IMR-90 (cell line): ENCODE data around the gene SLC17A9. TPM values are rescaled to one million over a fixed set of nuclear protein-coding genes. Genes with fewer than 3 reads are reported as not detected.

ENCODE experiments used
- ATAC-seq: fragments of 200-7000 bp; cut with Tn5 transposase; 2 replicates; pipeline ENCODE4 v1.9.1; 2020; ENCODE audit warnings: low read depth, mild to moderate bottlenecking, moderate library complexity
- BruUV-seq: library from RNA; stranded (reverse); fragments of 400-500 nt; replicated peaks from 2 replicates; lab custom pipeline; 2021; lab: Mats Ljungman, UMichigan
- CTCF ChIA-PET: fragments of 300-600 bp; formaldehyde crosslinking; extraction: SDS; loops from one replicate; lab custom pipeline; 2021; ENCODE audit warnings: antibody characterized with exemption; lab: Yijun Ruan, JAX
- POLR2A ChIA-PET: fragments of 300-600 bp; sonication (Branson Sonifier 250); formaldehyde crosslinking; loops from one replicate; lab custom pipeline; 2022; ENCODE audit warnings: antibody characterized with exemption; ENCODE audit not compliant: unreplicated experiment; lab: Charles Lee
- DNase-seq: peaks from one replicate; pipeline ENCODE4 v3.0.0; 2013
- H2AFZ ChIP-seq: replicated peaks from 2 replicates; pipeline ENCODE3; 2013; ENCODE audit warnings: low read length, mild to moderate bottlenecking; ENCODE audit not compliant: poor library complexity
- H2AK5ac ChIP-seq: 2 replicates; pipeline ENCODE4 v1.6.1; 2013; ENCODE audit warnings: low read depth, low read length, inconsistent platforms
- H2AK9ac ChIP-seq: replicated peaks from 2 replicates; pipeline ENCODE3; 2013; ENCODE audit warnings: mild to moderate bottlenecking, low read depth, low read length, moderate library complexity; ENCODE audit not compliant: poor library complexity
- H2BK120ac ChIP-seq: 2 replicates; pipeline ENCODE4 v1.6.1; 2013; ENCODE audit warnings: low read depth, low read length, inconsistent platforms
- H2BK15ac ChIP-seq: 3 replicates; pipeline ENCODE4 v1.6.1; 2013; ENCODE audit warnings: low read depth, low read length, inconsistent platforms
- H2BK20ac ChIP-seq: 2 replicates; pipeline ENCODE4 v1.6.1; 2013; ENCODE audit warnings: low read depth, mild to moderate bottlenecking, inconsistent platforms, low read length, moderate library complexity
- H2BK5ac ChIP-seq: 2 replicates; pipeline ENCODE4 v1.6.1; 2013; ENCODE audit warnings: mild to moderate bottlenecking, low read depth, low read length, inconsistent platforms; ENCODE audit not compliant: poor library complexity, severe bottlenecking
- H3K14ac ChIP-seq: replicated peaks from 2 replicates; pipeline ENCODE4 v1.6.1; 2013; ENCODE audit warnings: low read depth, low read length, inconsistent platforms
- H3K18ac ChIP-seq: 2 replicates; pipeline ENCODE4 v1.6.1; 2013; ENCODE audit warnings: low read depth, low read length, control low read depth
- H3K23ac ChIP-seq: 2 replicates; pipeline ENCODE4 v1.6.1; 2013; ENCODE audit warnings: low read depth, low read length, inconsistent platforms
- H3K27ac ChIP-seq: 2 replicates; pipeline ENCODE4 v1.5.1; 2013; ENCODE audit warnings: mild to moderate bottlenecking, control low read depth, low read length; ENCODE audit not compliant: insufficient read depth
- H3K27me3 ChIP-seq: 2 replicates; pipeline ENCODE4 v1.6.1; 2013; ENCODE audit warnings: low read length; ENCODE audit not compliant: control insufficient read depth, insufficient read depth
- H3K36me3 ChIP-seq: 2 replicates; pipeline ENCODE4 v1.6.1; 2013; ENCODE audit warnings: low read length, mixed read lengths; ENCODE audit not compliant: control insufficient read depth, insufficient read depth
- H3K4ac ChIP-seq: 2 replicates; pipeline ENCODE4 v1.6.1; 2013; ENCODE audit warnings: low read depth, low read length, inconsistent platforms
- H3K4me1 ChIP-seq: 2 replicates; pipeline ENCODE4 v1.6.1; 2013; ENCODE audit warnings: low read length, mixed read lengths; ENCODE audit not compliant: control insufficient read depth, insufficient read depth
- H3K4me2 ChIP-seq: 2 replicates; pipeline ENCODE4 v1.6.1; 2013; ENCODE audit warnings: low read depth, mild to moderate bottlenecking, control low read depth, low read length, moderate library complexity
- H3K4me3 ChIP-seq: 2 replicates; pipeline ENCODE4 v1.5.1; 2013; ENCODE audit warnings: low read depth, mild to moderate bottlenecking, control low read depth, low read length, moderate library complexity; ENCODE audit not compliant: insufficient read depth
- H3K56ac ChIP-seq: 2 replicates; pipeline ENCODE4 v1.6.1; 2013; ENCODE audit warnings: low read length, inconsistent platforms; ENCODE audit not compliant: insufficient read depth; ENCODE audit errors: extremely low read depth
- H3K79me1 ChIP-seq, 2 experiments: 2 replicates each; pipeline ENCODE4 v1.6.1; 2013; ENCODE audit warnings: low read length in 2 of 2, inconsistent platforms in 1 of 2, low read depth in 1 of 2
- H3K9ac ChIP-seq: 2 replicates; pipeline ENCODE4 v1.6.1; 2013; ENCODE audit warnings: low read depth, low read length, control low read depth
- H3K9me1 ChIP-seq: 2 replicates; pipeline ENCODE4 v1.6.1; 2013; ENCODE audit warnings: low read length, inconsistent platforms; ENCODE audit not compliant: insufficient read depth
- H3K9me3 ChIP-seq: 2 replicates; pipeline ENCODE4 v1.6.1; 2013; ENCODE audit warnings: low read length; ENCODE audit not compliant: control insufficient read depth, insufficient read depth
- H4K20me1 ChIP-seq: 2 replicates; pipeline ENCODE4 v1.6.1; 2013; ENCODE audit warnings: low read length, inconsistent platforms; ENCODE audit not compliant: insufficient read depth
- H4K5ac ChIP-seq: 2 replicates; pipeline ENCODE4 v1.6.1; 2013; ENCODE audit warnings: mild to moderate bottlenecking, low read depth, low read length, control low read depth
- H4K8ac ChIP-seq, 2 experiments: 2 replicates each; pipeline ENCODE4 v1.6.1; 2013; ENCODE audit warnings: low read depth in 2 of 2, low read length in 2 of 2, control low read depth in 1 of 2, inconsistent platforms in 1 of 2
- H4K91ac ChIP-seq: 2 replicates; pipeline ENCODE4 v1.6.1; 2013; ENCODE audit warnings: low read depth, low read length, inconsistent platforms; ENCODE audit not compliant: insufficient read depth
- CEBPB ChIP-seq: IDR thresholded peaks from 2 replicates; pipeline ENCODE4 v1.6.1; 2012; ENCODE audit warnings: low read depth, low read length, improper control_type of control experiment
- CHD1 ChIP-seq: IDR thresholded peaks from 2 replicates; pipeline ENCODE4 v1.6.1; 2012; ENCODE audit warnings: low read depth, low read length, improper control_type of control experiment
- FOS ChIP-seq: fragments of 150-350 bp; IDR thresholded peaks from 2 replicates; pipeline ENCODE4 v1.6.1; 2016; ENCODE audit warnings: low read depth, low read length
- MAFK ChIP-seq: IDR thresholded peaks from 2 replicates; pipeline ENCODE4 v1.6.1; 2012; ENCODE audit warnings: low read depth, low read length, improper control_type of control experiment
- MAZ ChIP-seq: IDR thresholded peaks from 2 replicates; pipeline ENCODE4 v1.6.1; 2012; ENCODE audit warnings: low read depth, mild to moderate bottlenecking, low read length, improper control_type of control experiment, moderate library complexity, borderline replicate concordance
- MXI1 ChIP-seq: IDR thresholded peaks from 2 replicates; pipeline ENCODE4 v1.6.1; 2012; ENCODE audit warnings: low read depth, mild to moderate bottlenecking, low read length, moderate library complexity, borderline replicate concordance
- RAD21 ChIP-seq: IDR thresholded peaks from 2 replicates; pipeline ENCODE4 v1.6.1; 2012; ENCODE audit warnings: low read length, improper control_type of control experiment
- RCOR1 ChIP-seq: IDR thresholded peaks from 2 replicates; pipeline ENCODE4 v1.6.1; 2012; ENCODE audit warnings: mild to moderate bottlenecking, low read length, improper control_type of control experiment; ENCODE audit not compliant: insufficient replicate concordance
- WGBS, 2 experiments: methylation state at CpG; one replicate each; pipeline versions ENCODE4 v1.1.5 to v1.1.7; 2013; ENCODE audit warnings: missing lambda C conversion rate in 2 of 2; ENCODE audit not compliant: insufficient read length in 1 of 2; ENCODE audit errors: extremely low coverage in 2 of 2; 5-methylcytosine and 5-hydroxymethylcytosine counted together
- dilution Hi-C: fragments of 300-500 bp; cut with HindIII; formaldehyde crosslinking; loops from one replicate; pipeline ENCODE4 v1.14.3; 2018; ENCODE audit warnings: low sequenced_read_pairs; ENCODE audit not compliant: unreplicated experiment
- in situ Hi-C: fragments of 300-500 bp; cut with MboI; formaldehyde crosslinking; loops from 3 replicates; pipeline ENCODE4 v1.14.3; 2019; ENCODE audit warnings: low sequenced_read_pairs, inconsistent platforms, mixed read lengths
- intact Hi-C: fragments of 100-400 bp; cut with micrococcal nuclease; formaldehyde crosslinking; loops from 2 replicates; pipeline ENCODE4 v1.10.0; 2022
- polyA plus RNA-seq, 3 experiments: library from polyadenylated mRNA; depleted of rRNA; stranded (reverse); fragments of >200 nt; gene quantifications; 2 replicates each; pipeline ENCODE4 v1.2.3, GENCODE V29; 2012; ENCODE audit warnings: low replicate concordance in 1 of 3
- total RNA-seq: library from RNA; depleted of rRNA; stranded (reverse); fragments of >200 nt; gene quantifications from 2 replicates; pipeline ENCODE4 v1.2.3, GENCODE V29; 2012
- TF ChIP-seq, protein P1 (sequence below): fragments of 150-350 bp; IDR thresholded peaks from 2 replicates; pipeline ENCODE4 v1.6.1; 2017; ENCODE audit warnings: mild to moderate bottlenecking, antibody characterized with exemption, low read length, low read depth

The SLC17A9 gene
- total and polyA plus RNA-seq, 2 of the 4 experiments (the other 2 are of a cell fraction) = 2.2 to 14.4 TPM

DNA sequence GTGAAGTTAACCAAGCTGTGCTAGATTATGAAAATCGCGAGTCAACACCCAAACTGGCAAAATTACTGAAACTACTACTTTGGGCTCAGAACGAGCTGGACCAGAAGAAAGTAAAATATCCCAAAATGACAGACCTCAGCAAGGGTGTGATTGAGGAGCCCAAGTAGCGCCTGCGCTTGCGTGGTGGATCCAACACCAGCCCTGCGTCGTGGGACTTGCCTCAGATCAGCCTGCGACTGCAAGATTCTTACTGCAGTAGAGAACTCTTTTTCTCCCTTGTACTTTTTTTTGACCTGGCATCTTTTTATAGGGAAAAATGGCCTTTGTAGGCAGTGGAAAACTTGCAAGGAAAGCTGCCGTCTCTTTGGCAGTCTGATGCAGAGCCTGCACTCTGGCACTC is 7.8 kb upstream of the SLC17A9 start:
- H3K4me2 ChIP-seq = no peak overlapping the region
- intact Hi-C loops = no loop called here
- peaks cover 5% of the 10 kb centered on the region for H3K4me1 ChIP-seq
- H3K9ac ChIP-seq = no peak overlapping the region
- H4K91ac ChIP-seq = no peak overlapping the region
- H4K8ac ChIP-seq = no peak overlapping the region
- in situ Hi-C loops = no loop called here
- CTCF ChIA-PET = no interaction called here
- no peak overlapping the region for H2BK120ac ChIP-seq
- H3K36me3 ChIP-seq = peaks cover 57% of the 10 kb centered on the region
- H2AFZ ChIP-seq = no peak overlapping the region
- WGBS, 2 experiments = 94% methylated on average over 3 of the region's 10 CpGs; no CpG with 5 or more reads in 1 of the 2 experiments
- H2BK15ac ChIP-seq = no peak overlapping the region
- H3K56ac ChIP-seq = no peak overlapping the region
- POLR2A ChIA-PET = no interaction called here
- no peak overlapping the region for H3K14ac ChIP-seq
- ATAC-seq = no peak
- no peak overlapping the region for H3K4me3 ChIP-seq
- no peaks in the 10 kb centered on the region for H3K27me3 ChIP-seq
- no peak overlapping the region for H3K23ac ChIP-seq
- BruUV-seq = no TSS peak
- no peak overlapping the region for H2BK20ac ChIP-seq
- H4K5ac ChIP-seq = no peak overlapping the region
- H4K20me1 ChIP-seq = peaks cover 37% of the 10 kb centered on the region
- no peak overlapping the region for H2BK5ac ChIP-seq
- H3K27ac ChIP-seq = no peak overlapping the region
- peaks cover 25 to 74% of the 10 kb centered on the region in 2 experiments for H3K79me1 ChIP-seq
- peaks cover 7% of the 10 kb centered on the region; the same call in 1 of the 2 replicates for H3K9me1 ChIP-seq
- H2AK5ac ChIP-seq = no peak overlapping the region
- dilution Hi-C loops = no loop called here
- no peak overlapping the region for H3K18ac ChIP-seq
- no peak overlapping the region for H2AK9ac ChIP-seq
- no peak for TF ChIP-seq MXI1
- TF ChIP-seq, protein P1, sequence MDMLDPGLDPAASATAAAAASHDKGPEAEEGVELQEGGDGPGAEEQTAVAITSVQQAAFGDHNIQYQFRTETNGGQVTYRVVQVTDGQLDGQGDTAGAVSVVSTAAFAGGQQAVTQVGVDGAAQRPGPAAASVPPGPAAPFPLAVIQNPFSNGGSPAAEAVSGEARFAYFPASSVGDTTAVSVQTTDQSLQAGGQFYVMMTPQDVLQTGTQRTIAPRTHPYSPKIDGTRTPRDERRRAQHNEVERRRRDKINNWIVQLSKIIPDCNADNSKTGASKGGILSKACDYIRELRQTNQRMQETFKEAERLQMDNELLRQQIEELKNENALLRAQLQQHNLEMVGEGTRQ = no peak
- no peak for TF ChIP-seq RCOR1
- TF ChIP-seq CHD1 = no peak
- no peak for TF ChIP-seq RAD21
- TF ChIP-seq CEBPB = no peak
- no peak for TF ChIP-seq MAFK
- TF ChIP-seq FOS = no peak
- TF ChIP-seq MAZ = no peak
- H3K9me3 ChIP-seq = peaks cover 2% of the 10 kb centered on the region; the same call in 1 of the 2 replicates
- no peak for DNase-seq
- no peak overlapping the region for H3K4ac ChIP-seq
